Measurements from ENCODE around the gene EML2.

DNA sequence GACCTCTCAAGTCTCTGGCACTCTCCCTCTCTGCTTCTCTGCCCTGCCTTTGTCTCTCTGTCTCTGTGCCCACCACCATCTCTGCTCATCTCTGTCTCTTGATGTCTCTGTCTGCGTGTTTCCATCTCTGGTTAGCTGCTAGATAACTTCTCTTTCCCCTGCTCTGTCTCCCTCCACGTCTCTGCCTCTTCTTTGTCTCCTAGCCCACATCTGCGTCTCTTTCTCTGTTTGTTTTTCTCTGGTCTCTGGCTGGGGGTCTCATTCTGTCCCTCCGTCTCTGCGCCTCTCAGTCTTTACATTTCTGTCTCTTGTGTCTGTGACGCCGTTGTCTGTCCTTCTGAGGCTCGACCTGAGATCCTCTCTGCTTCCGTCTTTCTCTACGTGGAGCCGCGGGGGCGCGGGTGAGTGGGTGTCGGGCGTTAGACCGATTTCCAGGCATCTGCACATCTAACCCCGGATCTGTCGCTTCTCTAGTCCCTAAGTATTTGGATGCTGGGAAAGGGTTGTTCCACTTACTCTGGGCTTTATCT is 29.2 kb upstream of the EML2 start:
- TF ChIP-seq SUZ12 (IDR thresholded peaks at IDR 0.05; ENCODE audit: extremely low read depth, insufficient read depth, insufficient read length): no peak
- TF ChIP-seq ZNF274 (IDR thresholded peaks at IDR 0.05; ENCODE audit: low read depth, low read length): no peak
